GM20000 (cell line): ENCODE data around the gene SLC34A2.

Experiments
- DNase-seq: peaks from one replicate; pipeline ENCODE4 v3.0.0; 2012; ENCODE audit warnings: low spot score
- CTCF ChIP-seq: IDR thresholded peaks from 2 replicates; pipeline ENCODE4 v1.5.1; 2012; ENCODE audit warnings: mild to moderate bottlenecking, control low read depth; ENCODE audit errors: extremely low read depth, missing control alignments

The SLC34A2 gene

DNA sequence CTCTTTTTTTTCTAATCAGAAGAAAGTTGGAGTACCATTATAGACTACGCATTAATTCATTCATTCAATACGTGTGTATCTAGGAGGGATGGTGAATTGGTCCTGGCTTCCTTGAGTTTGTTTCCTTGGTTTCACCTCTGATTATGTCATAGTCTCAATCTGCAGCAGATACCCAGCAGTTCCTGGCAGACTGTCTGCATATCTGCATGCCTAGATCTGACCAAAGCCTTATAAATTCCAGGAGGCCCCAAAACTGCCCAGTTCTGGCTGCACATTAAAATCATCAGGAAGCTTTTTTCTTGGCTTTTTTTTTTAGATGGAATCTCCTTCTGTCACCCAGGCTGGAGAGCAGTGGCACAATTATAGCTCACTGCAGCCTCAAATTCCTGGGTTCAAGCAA, 27.2 kb upstream of the SLC34A2 start:
- no peak for TF ChIP-seq CTCF
- no peak for DNase-seq

DNA sequence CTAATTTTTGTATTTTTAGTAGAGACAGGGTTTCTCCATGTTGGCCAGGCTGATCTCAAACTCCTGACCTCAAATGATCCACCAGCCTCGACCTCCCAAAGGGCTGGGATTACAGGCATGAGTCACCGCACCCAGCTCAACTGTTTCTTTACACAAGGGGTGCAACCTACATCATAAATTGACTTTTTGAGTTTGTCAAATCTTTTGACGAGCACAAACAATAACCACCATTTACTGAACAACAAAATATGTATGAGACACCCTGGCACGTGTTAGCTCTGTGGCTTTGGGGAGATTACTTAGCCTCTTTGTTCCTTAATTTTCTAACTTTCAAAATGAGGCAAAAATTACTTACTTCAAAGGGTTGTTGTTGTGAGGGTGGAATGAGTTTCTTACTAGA, 23.5 kb upstream of the SLC34A2 start:
- no peak for TF ChIP-seq CTCF
- no peak for DNase-seq

DNA sequence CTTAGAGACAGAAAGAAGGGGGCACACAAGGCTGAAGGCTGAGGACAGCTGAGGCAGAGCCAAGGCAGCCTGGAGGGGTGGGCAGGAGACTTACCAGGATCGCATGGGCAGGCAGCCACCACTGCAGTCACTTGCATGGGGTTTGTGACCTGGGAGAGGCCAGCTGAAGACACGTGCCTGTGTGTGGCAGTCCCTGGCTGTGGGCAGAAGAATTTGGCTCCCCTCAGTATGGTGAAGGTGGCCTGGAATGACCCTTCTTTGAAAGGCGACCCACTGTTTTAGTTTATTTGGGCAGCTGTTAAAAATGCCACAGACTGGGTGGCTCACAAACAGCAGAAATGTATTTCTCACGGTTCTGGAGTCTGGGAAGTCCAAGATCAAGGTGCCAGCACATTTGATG, 22.1 kb upstream of the SLC34A2 start:
- no peak for TF ChIP-seq CTCF
- DNase-seq = no peak

DNA sequence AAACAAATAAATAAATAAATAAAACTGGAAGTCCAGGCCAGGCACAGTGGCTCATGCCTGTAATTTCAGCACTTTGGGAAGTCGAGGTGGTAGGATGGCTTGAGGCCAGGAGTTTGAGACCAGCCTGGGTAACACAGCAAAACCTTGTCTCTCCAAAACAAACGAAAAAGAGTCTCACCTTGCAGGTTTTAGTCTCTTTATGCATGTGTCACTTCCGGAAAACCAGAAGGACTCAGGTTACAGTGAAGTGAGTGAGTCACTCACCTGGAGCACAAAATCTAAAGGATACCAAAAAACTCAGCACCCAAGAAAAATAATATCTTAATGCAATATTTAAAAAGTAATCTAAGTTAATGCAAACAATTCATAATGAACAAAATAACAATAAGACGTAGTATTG, 20.1 kb upstream of the SLC34A2 start:
- no peak for TF ChIP-seq CTCF
- no peak for DNase-seq

- TF ChIP-seq CTCF = no peak
- DNase-seq = no peak
Observed at GRCh38 chr4:25637581-25638220, 17.9 kb upstream of the SLC34A2 start.

DNA sequence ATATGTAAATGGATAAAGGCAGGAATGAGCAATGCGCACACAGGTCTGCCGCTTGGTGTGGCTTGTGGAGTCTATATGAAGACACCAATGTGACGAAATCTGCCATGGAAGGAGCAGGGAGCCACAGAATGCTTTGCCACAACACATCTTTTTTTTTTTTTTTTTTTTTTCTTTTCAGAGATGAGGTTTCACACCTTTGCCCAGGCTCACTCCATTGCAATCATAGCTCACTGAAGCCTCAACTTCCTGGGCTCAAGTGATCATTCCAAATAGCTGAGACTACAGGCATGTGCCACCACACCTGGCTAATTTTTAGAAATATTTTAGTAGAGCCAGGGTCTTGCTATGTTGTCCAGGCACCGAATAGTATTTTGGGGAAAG, 17.4 kb upstream of the SLC34A2 start:
- TF ChIP-seq CTCF = no peak
- DNase-seq = no peak

GRCh38 chr4:25638806-25639205, 16.8 kb upstream of the SLC34A2 start:
- TF ChIP-seq CTCF = no peak
- no peak for DNase-seq
